A549 (cell line): ENCODE results near the gene EML1. TPM values are rescaled to one million over a fixed set of nuclear protein-coding genes. Genes with fewer than 3 reads are reported as not detected.

Source experiments
- ATAC-seq, 2 experiments: fragments of 200-7000 bp in 1 of 2; fragments of >200 bp in 1 of 2; cut with Nextera tagmentation in 1 of 2; cut with Tn5 transposase in 1 of 2; 3 replicates each; pipeline versions ENCODE4 v1.8.0 to v1.9.1; 2018 to 2020; ENCODE audit warnings: mild to moderate bottlenecking in 1 of 2, moderate library complexity in 1 of 2
- CTCF ChIA-PET: fragments of 300-600 bp; sonication (Branson Sonifier 250); formaldehyde crosslinking; extraction: SDS; loops from one replicate; lab custom pipeline; 2021; ENCODE audit warnings: antibody characterized with exemption, inconsistent platforms; lab: Yijun Ruan, JAX
- POLR2A ChIA-PET: fragments of 350-600 bp; formaldehyde crosslinking; extraction: SDS; loops from one replicate; lab custom pipeline; 2021; ENCODE audit warnings: antibody characterized with exemption, inconsistent platforms; lab: Yijun Ruan, JAX
- DNase-seq, 2 experiments: peaks; one replicate each; pipeline versions ENCODE4 v3.0.0 to v3.0.0-alpha.2; 2011 to 2016; ENCODE audit warnings: low read depth in 1 of 2, low spot score in 1 of 2
- FAIRE-seq: peaks from 2 replicates; lab custom pipeline; 2011; peaks lifted over from hg19 to GRCh38; lab: Jason Lieb, UNC
- H3K27ac ChIP-seq, 2 experiments: fragments of >200 bp; sonication (Bioruptor Twin); formaldehyde crosslinking; 3 replicates each; pipeline ENCODE4 v1.5.1; 2016 to 2017
- H3K4me1 ChIP-seq: fragments of >200 bp; sonication (Bioruptor Twin); formaldehyde crosslinking; 3 replicates; pipeline ENCODE4 v1.6.1; 2016
- H3K4me2 ChIP-seq: fragments of >200 bp; sonication (Bioruptor Twin); formaldehyde crosslinking; 3 replicates; pipeline ENCODE4 v1.6.1; 2016
- H3K4me3 ChIP-seq: fragments of >200 bp; sonication (Bioruptor Twin); formaldehyde crosslinking; 3 replicates; pipeline ENCODE4 v1.5.1; 2016
- H3K9me3 ChIP-seq: fragments of >200 bp; sonication (Bioruptor Twin); formaldehyde crosslinking; 3 replicates; pipeline ENCODE4 v1.6.1; 2016
- CBX2 ChIP-seq: fragments of 200-600 bp; sonication (generic); IDR thresholded peaks from 2 replicates; pipeline ENCODE4 v1.6.1; 2016; ENCODE audit warnings: low read depth, mild to moderate bottlenecking, borderline replicate concordance
- CEBPB ChIP-seq, 2 experiments: fragments of >200 bp in 1 of 2; sonication (Bioruptor Twin) in 1 of 2; formaldehyde crosslinking in 1 of 2; IDR thresholded peaks; 2 replicates each; pipeline ENCODE4 v1.6.1; 2012 to 2016
- CHD2 ChIP-seq: fragments of 150-350 bp; IDR thresholded peaks from 2 replicates; pipeline ENCODE4 v1.6.1; 2014; ENCODE audit warnings: low read length; ENCODE audit not compliant: partially characterized antibody
- EHF ChIP-seq: fragments of 250-450 bp; sonication (Bioruptor Pico); IDR thresholded peaks from 2 replicates; pipeline ENCODE4 v1.5.0; 2020; ENCODE audit warnings: mild to moderate bottlenecking
- EP300 ChIP-seq, 2 experiments: fragments of >200 bp; sonication (Bioruptor Twin); formaldehyde crosslinking; IDR thresholded peaks; 2 replicates in 1 of 2; 3 replicates in 1 of 2; pipeline ENCODE4 v1.6.1; 2016 to 2017
- FOSB ChIP-seq: fragments of 250-450 bp; sonication (Bioruptor Pico); IDR thresholded peaks from 2 replicates; pipeline ENCODE4 v1.5.0; 2020; ENCODE audit warnings: mild to moderate bottlenecking, moderate library complexity
- FOXS1 ChIP-seq: fragments of 250-450 bp; sonication (Bioruptor Pico); IDR thresholded peaks from 2 replicates; pipeline ENCODE4 v1.5.0; 2020; ENCODE audit warnings: mild to moderate bottlenecking, moderate library complexity
- HDAC2 ChIP-seq: fragments of 200-600 bp; sonication (generic); IDR thresholded peaks from 2 replicates; pipeline ENCODE4 v1.6.1; 2016
- HOXB5 ChIP-seq: fragments of 250-450 bp; sonication (Bioruptor Pico); IDR thresholded peaks from 2 replicates; pipeline ENCODE4 v1.5.0; 2020; ENCODE audit warnings: mild to moderate bottlenecking, moderate library complexity
- JUNB ChIP-seq: fragments of >200 bp; sonication (Bioruptor Twin); formaldehyde crosslinking; IDR thresholded peaks from 2 replicates; pipeline ENCODE4 v1.6.1; 2016
- NPAS2 ChIP-seq: fragments of 250-450 bp; sonication (Bioruptor Pico); IDR thresholded peaks from 2 replicates; pipeline ENCODE4 v1.8.0; 2022; ENCODE audit warnings: mild to moderate bottlenecking, moderate library complexity, borderline replicate concordance
- NR3C1 ChIP-seq: fragments of >200 bp; sonication (Bioruptor Twin); formaldehyde crosslinking; IDR thresholded peaks from 3 replicates; pipeline ENCODE4 v1.6.1; 2017
- POLR2A ChIP-seq: IDR thresholded peaks from 2 replicates; pipeline ENCODE4 v1.6.1; 2012; ENCODE audit warnings: mild to moderate bottlenecking, low read length
- RARB ChIP-seq: fragments of 250-450 bp; sonication (Bioruptor Pico); IDR thresholded peaks from 2 replicates; pipeline ENCODE4 v1.8.0; 2021; ENCODE audit warnings: mild to moderate bottlenecking, moderate library complexity
- RFX5 ChIP-seq: fragments of 450-650 bp; IDR thresholded peaks from 2 replicates; pipeline ENCODE4 v1.7.1; 2014; ENCODE audit warnings: antibody characterized with exemption, mild to moderate bottlenecking, moderate library complexity
- RNF2 ChIP-seq: fragments of 200-600 bp; sonication (generic); IDR thresholded peaks from 2 replicates; pipeline ENCODE4 v1.6.1; 2016; ENCODE audit warnings: low read depth, mild to moderate bottlenecking, antibody characterized with exemption, moderate library complexity, borderline replicate concordance
- SMC3 ChIP-seq: fragments of >200 bp; sonication (Bioruptor Twin); formaldehyde crosslinking; IDR thresholded peaks from 3 replicates; pipeline ENCODE4 v1.6.1; 2018; ENCODE audit warnings: inconsistent platforms
- SREBF2 ChIP-seq: fragments of 450-650 bp; IDR thresholded peaks from 2 replicates; pipeline ENCODE4 v1.6.1; 2014; ENCODE audit warnings: mild to moderate bottlenecking, moderate library complexity
- TP53 ChIP-seq: fragments of 250-450 bp; sonication (Bioruptor Pico); IDR thresholded peaks from 2 replicates; pipeline ENCODE4 v1.5.0; 2021; ENCODE audit warnings: mild to moderate bottlenecking, moderate library complexity
- ZFP36 ChIP-seq: fragments of 450-650 bp; IDR thresholded peaks from 2 replicates; pipeline ENCODE4 v1.6.1; 2014; ENCODE audit warnings: borderline replicate concordance; ENCODE audit not compliant: partially characterized antibody
- ZSCAN20 ChIP-seq: fragments of 250-450 bp; sonication (Bioruptor Pico); IDR thresholded peaks from 2 replicates; pipeline ENCODE4 v1.8.0; 2022; ENCODE audit warnings: mild to moderate bottlenecking, moderate library complexity
- WGBS: methylation state at CpG from one replicate; pipeline ENCODE4 v1.1.6; 2017; ENCODE audit errors: missing lambda C conversion rate; 5-methylcytosine and 5-hydroxymethylcytosine counted together
- polyA plus RNA-seq, 4 experiments: library from polyadenylated mRNA; depleted of rRNA in 3 of 4; stranded (reverse); fragments of >200 nt; fragmentation: RNase III in 1 of 4; extraction: RNeasy Plus Mini Kit Qiagen cat#74134 plus additional on column Dnase treatment in 1 of 4; gene quantifications; 2 replicates in 3 of 4; 3 replicates in 1 of 4; pipeline ENCODE4 v1.2.3, GENCODE V29; 2011 to 2017
- TF ChIP-seq, protein P1 (sequence below): fragments of 450-650 bp; IDR thresholded peaks from 2 replicates; pipeline ENCODE4 v1.6.1; 2014; ENCODE audit warnings: antibody characterized with exemption
- TF ChIP-seq, protein P2 (sequence below): fragments of 200-600 bp; sonication (generic); IDR thresholded peaks from 2 replicates; pipeline ENCODE4 v1.6.1; 2016; ENCODE audit warnings: antibody characterized with exemption, mild to moderate bottlenecking, moderate library complexity
- TF ChIP-seq, protein P3 (sequence below): IDR thresholded peaks from 2 replicates; pipeline ENCODE4 v1.6.1; 2012; ENCODE audit warnings: low read depth, borderline replicate concordance
- TF ChIP-seq, protein P4 (sequence below): fragments of 250-450 bp; sonication (Bioruptor Pico); IDR thresholded peaks from 2 replicates; pipeline ENCODE4 v1.5.0; 2021; ENCODE audit warnings: mild to moderate bottlenecking, moderate library complexity, borderline replicate concordance
- TF ChIP-seq, protein P5 (sequence below): IDR thresholded peaks from 2 replicates; pipeline ENCODE4 v1.6.1; 2012
- TF ChIP-seq, protein P6 (sequence below): fragments of >200 bp; sonication (Bioruptor Twin); formaldehyde crosslinking; IDR thresholded peaks from 3 replicates; pipeline ENCODE4 v1.5.1; 2016
- TF ChIP-seq, protein P7 (sequence below): fragments of >200 bp; sonication (Bioruptor Twin); formaldehyde crosslinking; IDR thresholded peaks from 2 replicates; pipeline ENCODE4 v1.6.1; 2016

The EML1 gene
- polyA plus RNA-seq, 2 of the 4 experiments (the other 2 are of a cell fraction), result 29.7 to 30.8 TPM

DNA sequence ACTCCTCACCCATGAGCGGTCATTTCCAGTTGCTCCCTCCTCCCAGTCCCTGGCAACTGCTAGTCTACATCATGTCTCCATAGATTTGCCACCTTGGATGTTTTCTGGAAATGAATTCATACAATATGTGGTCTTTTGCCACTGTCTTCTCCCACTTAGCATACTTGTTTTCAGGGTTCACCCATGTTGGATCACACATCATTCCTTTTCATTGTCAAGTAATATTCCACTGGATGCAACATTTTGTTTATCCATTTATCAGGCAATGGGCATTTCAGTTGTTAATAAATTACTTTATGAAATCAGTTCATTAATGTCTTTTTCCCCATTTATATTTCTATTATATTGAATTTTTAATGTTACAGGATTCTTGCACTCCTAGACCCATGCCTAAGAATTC lies 64.3 kb downstream of the EML1 start:
- ChIA-PET POLR2A (no interaction called here), CTCF (no interaction called here)
- peaks cover 4% of the 10 kb centered on the region; the same call in 1 of the 3 replicates for H3K4me1 ChIP-seq
- no peak for FAIRE-seq
- no peak for DNase-seq
- no peak overlapping the region for H3K27ac ChIP-seq
- ATAC-seq, result no peak
- 92% methylated on average over 1 of the region's 1 CpG for WGBS
- no peak overlapping the region for H3K4me3 ChIP-seq
- no peak overlapping the region for H3K4me2 ChIP-seq
- TF ChIP-seq ZFP36 (no peak), RFX5 (no peak), SMC3 (no peak), HOXB5 (CRISPR knock-in tag) (no peak), CEBPB (IDR thresholded peaks at IDR 0.05) (no peak), EP300 (IDR thresholded peaks at IDR 0.05) (no peak), FOXS1 (CRISPR knock-in tag) (no peak), ZSCAN20 (CRISPR knock-in tag) (no peak), RNF2 (no peak), HDAC2 (no peak), NR3C1 (no peak)
- TF ChIP-seq, protein P1, sequence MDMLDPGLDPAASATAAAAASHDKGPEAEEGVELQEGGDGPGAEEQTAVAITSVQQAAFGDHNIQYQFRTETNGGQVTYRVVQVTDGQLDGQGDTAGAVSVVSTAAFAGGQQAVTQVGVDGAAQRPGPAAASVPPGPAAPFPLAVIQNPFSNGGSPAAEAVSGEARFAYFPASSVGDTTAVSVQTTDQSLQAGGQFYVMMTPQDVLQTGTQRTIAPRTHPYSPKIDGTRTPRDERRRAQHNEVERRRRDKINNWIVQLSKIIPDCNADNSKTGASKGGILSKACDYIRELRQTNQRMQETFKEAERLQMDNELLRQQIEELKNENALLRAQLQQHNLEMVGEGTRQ, result no peak
- TF ChIP-seq, protein P2, sequence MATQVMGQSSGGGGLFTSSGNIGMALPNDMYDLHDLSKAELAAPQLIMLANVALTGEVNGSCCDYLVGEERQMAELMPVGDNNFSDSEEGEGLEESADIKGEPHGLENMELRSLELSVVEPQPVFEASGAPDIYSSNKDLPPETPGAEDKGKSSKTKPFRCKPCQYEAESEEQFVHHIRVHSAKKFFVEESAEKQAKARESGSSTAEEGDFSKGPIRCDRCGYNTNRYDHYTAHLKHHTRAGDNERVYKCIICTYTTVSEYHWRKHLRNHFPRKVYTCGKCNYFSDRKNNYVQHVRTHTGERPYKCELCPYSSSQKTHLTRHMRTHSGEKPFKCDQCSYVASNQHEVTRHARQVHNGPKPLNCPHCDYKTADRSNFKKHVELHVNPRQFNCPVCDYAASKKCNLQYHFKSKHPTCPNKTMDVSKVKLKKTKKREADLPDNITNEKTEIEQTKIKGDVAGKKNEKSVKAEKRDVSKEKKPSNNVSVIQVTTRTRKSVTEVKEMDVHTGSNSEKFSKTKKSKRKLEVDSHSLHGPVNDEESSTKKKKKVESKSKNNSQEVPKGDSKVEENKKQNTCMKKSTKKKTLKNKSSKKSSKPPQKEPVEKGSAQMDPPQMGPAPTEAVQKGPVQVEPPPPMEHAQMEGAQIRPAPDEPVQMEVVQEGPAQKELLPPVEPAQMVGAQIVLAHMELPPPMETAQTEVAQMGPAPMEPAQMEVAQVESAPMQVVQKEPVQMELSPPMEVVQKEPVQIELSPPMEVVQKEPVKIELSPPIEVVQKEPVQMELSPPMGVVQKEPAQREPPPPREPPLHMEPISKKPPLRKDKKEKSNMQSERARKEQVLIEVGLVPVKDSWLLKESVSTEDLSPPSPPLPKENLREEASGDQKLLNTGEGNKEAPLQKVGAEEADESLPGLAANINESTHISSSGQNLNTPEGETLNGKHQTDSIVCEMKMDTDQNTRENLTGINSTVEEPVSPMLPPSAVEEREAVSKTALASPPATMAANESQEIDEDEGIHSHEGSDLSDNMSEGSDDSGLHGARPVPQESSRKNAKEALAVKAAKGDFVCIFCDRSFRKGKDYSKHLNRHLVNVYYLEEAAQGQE, result no peak
- H3K9me3 ChIP-seq, result no peaks in the 10 kb centered on the region

DNA sequence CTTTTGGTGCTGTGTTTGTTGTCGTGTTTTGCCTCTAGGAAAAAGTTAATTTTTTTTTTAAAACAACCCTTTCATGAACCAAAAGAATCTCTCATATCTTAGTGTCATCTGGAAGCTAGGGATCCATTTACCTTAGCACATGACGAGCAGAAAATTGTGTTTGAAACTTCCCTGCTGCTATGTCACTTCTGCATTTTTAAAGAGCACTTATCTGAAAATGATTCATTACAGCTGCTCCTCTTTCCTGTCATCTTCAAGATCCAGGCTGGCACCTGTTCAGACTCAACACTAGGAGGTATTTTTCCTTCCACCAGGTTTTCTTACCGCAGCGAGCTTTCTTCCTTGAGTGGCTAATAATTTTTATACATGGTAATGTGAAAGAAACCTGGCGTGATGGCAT lies 67.0 kb downstream of the EML1 start:
- no peaks in the 10 kb centered on the region for H3K9me3 ChIP-seq
- DNase-seq (no peak), FAIRE-seq (no peak), ATAC-seq (no peak)
- CTCF ChIA-PET, result interaction anchor here (0.7 kb wide), 1 partner anchor 10 kb away, joined by 4 read pairs; no protein-coding TSS in a partner anchor
- 84% methylated on average over 5 of the region's 5 CpGs for WGBS
- no peak overlapping the region for H3K4me2 ChIP-seq
- H3K4me3 ChIP-seq, result no peak overlapping the region
- POLR2A ChIA-PET, result no interaction called here
- H3K27ac ChIP-seq, result no peak overlapping the region
- no peak for TF ChIP-seq NPAS2 (CRISPR knock-in tag)
- TF ChIP-seq, protein P3, sequence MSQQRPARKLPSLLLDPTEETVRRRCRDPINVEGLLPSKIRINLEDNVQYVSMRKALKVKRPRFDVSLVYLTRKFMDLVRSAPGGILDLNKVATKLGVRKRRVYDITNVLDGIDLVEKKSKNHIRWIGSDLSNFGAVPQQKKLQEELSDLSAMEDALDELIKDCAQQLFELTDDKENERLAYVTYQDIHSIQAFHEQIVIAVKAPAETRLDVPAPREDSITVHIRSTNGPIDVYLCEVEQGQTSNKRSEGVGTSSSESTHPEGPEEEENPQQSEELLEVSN, result no peak
- TF ChIP-seq EHF (CRISPR knock-in tag), result no peak
- no peak for TF ChIP-seq SREBF2
- TF ChIP-seq RARB (CRISPR knock-in tag), result no peak
- no peak for TF ChIP-seq SMC3
- TF ChIP-seq, protein P4, sequence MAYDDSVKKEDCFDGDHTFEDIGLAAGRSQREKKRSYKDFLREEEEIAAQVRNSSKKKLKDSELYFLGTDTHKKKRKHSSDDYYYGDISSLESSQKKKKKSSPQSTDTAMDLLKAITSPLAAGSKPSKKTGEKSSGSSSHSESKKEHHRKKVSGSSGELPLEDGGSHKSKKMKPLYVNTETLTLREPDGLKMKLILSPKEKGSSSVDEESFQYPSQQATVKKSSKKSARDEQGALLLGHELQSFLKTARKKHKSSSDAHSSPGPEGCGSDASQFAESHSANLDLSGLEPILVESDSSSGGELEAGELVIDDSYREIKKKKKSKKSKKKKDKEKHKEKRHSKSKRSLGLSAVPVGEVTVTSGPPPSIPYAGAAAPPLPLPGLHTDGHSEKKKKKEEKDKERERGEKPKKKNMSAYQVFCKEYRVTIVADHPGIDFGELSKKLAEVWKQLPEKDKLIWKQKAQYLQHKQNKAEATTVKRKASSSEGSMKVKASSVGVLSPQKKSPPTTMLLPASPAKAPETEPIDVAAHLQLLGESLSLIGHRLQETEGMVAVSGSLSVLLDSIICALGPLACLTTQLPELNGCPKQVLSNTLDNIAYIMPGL (CRISPR knock-in tag), result no peak
- TF ChIP-seq FOSB (CRISPR knock-in tag), result no peak
- no peak for TF ChIP-seq JUNB
- TF ChIP-seq TP53, result no peak
- TF ChIP-seq, protein P5, sequence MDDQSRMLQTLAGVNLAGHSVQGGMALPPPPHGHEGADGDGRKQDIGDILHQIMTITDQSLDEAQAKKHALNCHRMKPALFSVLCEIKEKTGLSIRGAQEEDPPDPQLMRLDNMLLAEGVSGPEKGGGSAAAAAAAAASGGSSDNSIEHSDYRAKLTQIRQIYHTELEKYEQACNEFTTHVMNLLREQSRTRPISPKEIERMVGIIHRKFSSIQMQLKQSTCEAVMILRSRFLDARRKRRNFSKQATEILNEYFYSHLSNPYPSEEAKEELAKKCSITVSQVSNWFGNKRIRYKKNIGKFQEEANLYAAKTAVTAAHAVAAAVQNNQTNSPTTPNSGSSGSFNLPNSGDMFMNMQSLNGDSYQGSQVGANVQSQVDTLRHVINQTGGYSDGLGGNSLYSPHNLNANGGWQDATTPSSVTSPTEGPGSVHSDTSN, result no peak
- TF ChIP-seq ZFP36, result no peak
- TF ChIP-seq, protein P6, sequence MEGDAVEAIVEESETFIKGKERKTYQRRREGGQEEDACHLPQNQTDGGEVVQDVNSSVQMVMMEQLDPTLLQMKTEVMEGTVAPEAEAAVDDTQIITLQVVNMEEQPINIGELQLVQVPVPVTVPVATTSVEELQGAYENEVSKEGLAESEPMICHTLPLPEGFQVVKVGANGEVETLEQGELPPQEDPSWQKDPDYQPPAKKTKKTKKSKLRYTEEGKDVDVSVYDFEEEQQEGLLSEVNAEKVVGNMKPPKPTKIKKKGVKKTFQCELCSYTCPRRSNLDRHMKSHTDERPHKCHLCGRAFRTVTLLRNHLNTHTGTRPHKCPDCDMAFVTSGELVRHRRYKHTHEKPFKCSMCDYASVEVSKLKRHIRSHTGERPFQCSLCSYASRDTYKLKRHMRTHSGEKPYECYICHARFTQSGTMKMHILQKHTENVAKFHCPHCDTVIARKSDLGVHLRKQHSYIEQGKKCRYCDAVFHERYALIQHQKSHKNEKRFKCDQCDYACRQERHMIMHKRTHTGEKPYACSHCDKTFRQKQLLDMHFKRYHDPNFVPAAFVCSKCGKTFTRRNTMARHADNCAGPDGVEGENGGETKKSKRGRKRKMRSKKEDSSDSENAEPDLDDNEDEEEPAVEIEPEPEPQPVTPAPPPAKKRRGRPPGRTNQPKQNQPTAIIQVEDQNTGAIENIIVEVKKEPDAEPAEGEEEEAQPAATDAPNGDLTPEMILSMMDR, result no peak
- TF ChIP-seq CBX2, result no peak
- TF ChIP-seq RFX5, result no peak
- no peak for TF ChIP-seq CHD2
- TF ChIP-seq, protein P7, sequence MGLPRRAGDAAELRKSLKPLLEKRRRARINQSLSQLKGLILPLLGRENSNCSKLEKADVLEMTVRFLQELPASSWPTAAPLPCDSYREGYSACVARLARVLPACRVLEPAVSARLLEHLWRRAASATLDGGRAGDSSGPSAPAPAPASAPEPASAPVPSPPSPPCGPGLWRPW, result no peak
- no peak for TF ChIP-seq POLR2A
- peaks cover 4% of the 10 kb centered on the region; the same call in 1 of the 3 replicates for H3K4me1 ChIP-seq
